Non-pigmented ciliary epithelial cell (primary cell): ENCODE results near the gene MRTFB.

Source experiments
- DNase-seq: peaks from one replicate; pipeline ENCODE4 v3.0.0-alpha.2; 2010; ENCODE audit warnings: low read depth

The MRTFB gene

DNA sequence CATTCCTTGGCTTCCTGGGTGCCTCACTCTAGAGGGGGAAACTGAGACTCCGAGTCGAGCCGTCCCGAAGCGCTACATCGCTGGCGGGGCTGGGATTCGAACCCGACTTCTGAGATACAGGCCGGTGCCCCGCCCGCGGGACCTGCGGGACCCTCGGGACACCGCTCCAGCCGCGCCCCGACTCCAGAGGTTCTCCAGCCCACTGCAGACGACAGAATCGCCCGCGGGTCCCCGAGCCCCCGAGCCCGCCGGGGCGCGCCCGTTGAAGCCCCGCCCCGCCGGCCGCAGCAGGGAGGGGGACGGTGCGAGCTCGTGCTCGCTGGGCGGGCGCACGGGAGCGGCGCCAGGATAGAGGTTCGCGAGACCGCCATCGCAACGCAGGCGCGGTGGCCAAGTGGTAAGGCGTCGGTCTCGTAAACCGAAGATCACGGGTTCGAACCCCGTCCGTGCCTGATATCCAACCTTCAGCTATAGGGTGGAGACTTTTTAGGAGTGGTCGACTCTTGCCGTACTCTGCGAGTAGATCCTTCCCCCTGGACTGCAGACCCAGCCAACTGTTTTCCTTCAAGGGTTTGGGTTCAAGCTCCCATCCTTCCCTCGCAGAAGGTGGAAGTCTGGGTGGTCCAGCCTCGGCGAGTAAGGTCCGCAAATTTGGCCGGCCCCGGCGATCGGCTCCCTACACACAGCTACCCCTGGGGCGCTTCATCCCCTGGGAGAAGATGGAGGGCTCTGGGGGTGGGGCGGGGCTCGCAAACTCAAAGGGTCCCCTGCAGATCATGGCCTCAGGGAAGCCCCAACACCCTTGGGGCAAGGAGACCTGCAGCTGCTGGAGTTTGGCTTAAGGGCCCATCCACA lies 214.6 kb downstream of the MRTFB start:
- peak; percentile 84 for DNase-seq

GRCh38 chr16:14286368-14287230 lies 215.5 kb downstream of the MRTFB start:
- no peak for DNase-seq

DNA sequence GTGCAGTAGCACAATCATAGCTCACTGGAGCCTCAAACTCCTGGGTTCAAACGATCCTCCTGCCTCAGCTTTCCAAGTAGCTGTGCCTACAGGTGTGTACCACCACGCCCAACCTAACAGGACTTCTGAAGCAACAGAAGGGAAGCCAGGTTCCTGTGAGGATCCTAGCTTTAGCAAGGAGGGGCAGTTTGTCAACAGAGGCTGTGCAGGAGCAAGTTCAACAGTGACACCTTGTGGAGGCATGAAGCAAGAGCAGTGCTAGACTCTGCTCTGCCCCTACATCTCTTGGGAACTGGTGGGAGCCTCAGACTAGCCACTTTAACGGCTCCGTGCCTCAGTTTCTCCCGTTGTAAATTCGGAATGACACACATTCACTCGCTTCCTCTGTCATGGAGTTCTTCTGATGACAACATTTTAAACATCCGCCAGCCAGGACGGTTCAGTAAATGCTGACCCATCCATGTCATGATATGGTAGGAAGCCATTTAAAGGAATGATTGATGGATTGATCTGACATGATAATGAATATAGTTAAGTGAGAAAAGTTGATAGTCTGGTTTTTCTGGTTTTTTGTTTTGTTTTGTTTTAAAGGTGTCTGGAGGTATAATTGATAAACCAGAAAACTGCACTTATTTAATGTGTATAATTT lies 218.7 kb downstream of the MRTFB start:
- DNase-seq = no peak

- DNase-seq = no peak
These were observed 220.2 kb downstream of the MRTFB start for GRCh38 chr16:14291286-14291685.

- DNase-seq = no peak
These were observed 221.1 kb downstream of the MRTFB start for GRCh38 chr16:14292051-14292825.

DNA sequence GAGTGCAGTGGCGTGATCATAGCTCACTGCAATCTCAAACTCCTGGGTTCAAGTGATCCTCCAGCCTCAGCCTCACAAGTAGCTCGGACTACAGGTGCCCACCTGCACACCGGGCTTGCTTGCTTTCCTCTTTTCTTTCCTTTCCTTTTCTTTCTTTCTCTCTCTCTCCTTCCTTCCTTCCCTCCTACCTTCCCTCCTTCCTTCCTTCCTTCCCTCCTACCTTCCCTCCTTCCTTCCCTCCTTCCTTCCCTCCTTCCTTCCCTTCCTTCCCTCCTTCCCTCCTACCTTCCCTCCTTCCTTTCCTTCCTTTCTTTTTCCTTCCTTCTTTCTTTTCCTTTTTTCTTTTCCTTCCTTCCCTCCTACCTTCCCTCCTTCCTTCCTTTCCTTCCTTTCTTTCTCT lies 225.5 kb downstream of the MRTFB start:
- DNase-seq = no peak

DNA sequence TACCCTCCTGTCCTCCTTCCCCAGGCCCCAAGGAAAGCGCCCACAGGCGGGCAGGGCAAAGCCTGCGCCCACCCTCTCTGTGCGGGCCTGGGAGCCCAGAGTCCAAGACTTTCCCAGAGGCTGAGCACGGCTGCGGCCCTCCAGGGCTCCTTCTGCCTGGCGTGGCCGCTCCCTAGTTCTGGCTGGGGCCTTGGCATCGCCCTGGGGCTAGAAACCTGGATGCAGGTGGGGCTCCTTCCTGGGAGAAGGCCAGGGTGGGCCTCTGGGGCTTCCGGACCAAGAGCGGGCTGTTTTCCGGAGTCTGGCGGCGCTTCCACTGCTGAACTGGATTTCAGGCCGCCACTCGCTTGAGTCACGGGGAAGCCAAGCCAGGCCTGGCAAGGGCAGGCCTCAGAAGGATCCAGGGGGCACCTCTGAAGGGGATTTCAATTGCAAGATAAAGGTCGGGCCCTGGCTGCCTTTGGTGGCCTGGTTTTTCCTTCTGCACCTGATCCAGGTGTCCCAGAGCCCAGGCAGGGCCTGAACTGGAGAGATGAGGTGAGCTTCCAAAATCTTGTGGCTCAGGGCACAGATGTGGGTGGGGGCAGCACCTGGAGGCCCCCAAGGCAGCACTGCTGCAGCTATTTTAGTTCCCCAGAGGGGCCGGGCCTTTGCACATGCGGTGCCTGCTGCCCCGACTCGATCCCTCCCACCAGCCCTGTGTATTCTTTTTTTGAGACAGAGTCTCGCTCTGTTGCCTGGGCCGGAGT lies 227.4 kb downstream of the MRTFB start:
- no peak for DNase-seq

- DNase-seq = no peak
These were observed 229.6 kb downstream of the MRTFB start for GRCh38 chr16:14300705-14301168.

DNA sequence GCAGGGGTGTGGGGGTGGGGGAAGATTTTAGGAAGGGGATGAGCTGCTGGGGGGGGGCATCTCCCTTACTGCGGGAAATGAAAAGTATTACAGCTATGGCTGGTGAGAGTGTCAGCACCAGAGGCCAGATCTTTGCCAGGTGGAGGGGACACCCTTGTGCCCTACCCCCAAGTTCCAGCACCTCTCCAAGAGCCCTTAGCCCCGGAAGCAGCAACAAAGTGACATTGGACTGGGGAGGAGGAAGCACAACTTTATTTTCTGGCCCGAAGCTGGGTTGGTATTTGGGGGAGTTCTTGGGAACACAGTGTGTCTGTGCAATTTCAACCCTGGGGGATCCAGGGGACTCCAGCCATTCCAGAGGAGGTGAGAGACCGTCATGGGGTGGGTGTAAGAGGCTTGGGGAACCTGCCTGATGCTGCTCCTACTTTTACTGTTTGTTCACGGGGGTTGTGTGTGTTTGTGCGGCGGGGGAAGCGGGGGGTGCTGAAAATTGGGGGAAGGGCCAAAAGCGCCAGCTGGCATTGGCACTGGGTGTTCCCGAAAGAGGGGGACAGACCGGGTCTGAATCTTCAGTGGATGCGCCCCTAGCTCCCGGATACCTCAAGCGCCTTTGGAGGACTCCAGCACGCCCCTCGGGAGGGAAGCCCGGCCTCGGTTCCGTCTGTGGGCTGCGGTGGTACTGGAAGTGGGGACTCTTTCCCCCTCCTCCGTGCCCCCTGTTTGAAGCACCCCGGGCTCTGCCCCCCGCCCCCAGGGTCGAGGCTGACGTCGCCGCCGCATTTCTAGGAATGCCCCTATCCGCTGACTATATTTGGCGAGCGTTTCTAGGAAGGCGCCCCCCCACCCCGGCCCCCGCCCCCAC lies 230.3 kb downstream of the MRTFB start:
- DNase-seq = no peak

DNA sequence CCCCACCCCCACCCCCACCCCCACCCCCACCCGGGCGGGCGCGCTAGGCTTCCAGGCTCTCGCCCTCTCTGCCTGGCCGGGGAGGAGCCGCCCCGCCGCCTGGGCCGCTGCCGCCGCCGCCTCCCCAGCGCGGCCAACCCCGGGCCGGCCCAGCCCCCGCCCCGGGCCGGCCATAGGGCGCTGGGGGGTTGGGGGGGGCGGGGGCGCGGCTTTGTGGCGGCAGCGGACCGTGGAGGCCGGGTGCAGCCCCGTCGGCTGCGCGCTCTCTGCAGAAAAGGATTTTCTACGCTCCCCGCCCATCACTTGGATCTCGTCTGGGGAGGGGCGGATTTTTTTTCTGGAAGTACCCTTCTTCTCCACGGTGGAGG lies 230.9 kb downstream of the MRTFB start:
- no peak for DNase-seq

DNA sequence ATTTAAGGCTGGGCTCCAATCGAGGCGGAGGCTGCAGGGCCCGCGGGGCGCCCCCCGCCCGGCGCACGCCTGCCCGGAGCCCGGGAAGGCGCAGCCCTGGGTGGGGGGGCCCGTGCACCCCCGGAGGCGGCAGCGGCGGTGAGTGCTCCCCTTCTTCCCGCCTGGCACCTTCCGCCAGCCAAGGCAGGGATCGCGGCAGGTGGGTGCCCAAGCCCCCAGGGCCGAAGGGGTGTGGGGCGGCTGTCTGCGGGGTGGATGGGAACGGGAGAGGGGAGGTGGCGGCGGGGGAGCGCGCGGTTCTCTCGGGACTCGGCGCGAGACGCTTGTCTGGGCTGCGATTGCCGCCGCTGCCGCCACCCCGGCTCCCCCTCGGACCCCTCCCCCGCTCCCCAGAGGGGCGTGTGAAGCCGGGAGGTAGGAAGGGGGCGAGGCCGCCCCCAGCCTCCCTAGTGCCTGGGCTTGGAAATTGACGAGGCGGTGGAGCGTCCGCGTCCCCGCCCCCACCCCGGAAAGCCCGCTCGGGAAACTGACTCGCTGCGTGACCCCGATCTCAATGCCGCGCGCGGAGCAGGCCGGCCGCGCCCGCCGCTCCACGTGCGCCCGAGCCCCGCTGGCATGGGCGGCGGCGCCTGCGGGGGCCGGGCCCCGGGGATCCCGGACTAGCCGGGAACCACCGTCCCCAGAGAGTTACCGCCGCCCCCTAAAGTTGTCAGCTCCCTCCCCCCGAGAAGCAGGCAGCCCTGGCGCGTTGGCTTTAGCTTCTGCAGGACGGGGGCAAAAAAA lies 231.5 kb downstream of the MRTFB start:
- no peak for DNase-seq

DNA sequence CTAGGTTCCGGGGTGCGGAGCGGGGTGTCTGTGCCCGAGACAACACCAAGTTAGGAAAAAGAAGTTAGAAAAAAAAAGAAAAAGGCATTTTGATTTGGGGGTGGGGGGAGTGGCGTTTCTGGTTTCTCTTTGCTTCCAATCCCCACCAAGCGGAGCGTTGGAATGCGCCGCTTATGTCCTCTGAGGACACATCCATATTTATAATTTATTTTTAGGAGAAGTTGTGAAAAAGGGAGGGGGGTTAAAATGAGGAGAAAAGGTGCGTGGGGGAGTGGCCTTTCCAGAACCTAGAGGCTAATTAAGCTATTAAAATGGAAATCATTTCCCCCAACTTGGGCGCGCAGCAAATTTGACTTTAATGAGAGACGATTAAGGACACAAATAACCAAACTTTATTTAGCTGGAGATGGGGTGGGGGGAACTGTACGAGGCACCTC lies 232.1 kb downstream of the MRTFB start:
- DNase-seq = no peak

GRCh38 chr16:14303639-14304394 lies 232.7 kb downstream of the MRTFB start:
- DNase-seq = no peak

GRCh38 chr16:14304891-14305460 lies 233.9 kb downstream of the MRTFB start:
- DNase-seq = no peak

GRCh38 chr16:14306485-14307058 lies 235.5 kb downstream of the MRTFB start:
- DNase-seq = no peak

DNA sequence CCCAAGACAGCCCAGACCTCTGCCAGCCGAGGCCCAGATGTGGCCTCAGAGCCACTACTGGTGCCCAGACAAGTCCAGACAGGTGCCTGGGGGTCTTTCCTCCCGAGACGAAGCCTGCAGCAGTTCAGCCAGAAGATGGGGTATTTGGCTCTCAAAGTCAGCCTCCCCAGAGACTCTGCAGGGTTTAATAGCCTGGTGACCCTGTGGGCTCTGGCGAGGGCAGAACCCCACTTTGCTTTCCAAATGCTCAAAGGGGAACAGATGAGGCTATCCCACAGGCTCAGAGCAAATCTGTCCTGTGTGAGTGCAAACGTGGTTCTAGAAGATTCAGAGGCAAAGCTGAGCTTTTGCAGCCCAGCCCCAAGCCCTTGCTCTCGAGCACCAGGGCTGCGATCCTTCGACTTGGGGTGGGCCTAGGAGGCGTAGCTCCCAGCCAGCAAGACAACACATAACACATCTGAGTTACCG lies 236.0 kb downstream of the MRTFB start:
- DNase-seq = no peak

DNA sequence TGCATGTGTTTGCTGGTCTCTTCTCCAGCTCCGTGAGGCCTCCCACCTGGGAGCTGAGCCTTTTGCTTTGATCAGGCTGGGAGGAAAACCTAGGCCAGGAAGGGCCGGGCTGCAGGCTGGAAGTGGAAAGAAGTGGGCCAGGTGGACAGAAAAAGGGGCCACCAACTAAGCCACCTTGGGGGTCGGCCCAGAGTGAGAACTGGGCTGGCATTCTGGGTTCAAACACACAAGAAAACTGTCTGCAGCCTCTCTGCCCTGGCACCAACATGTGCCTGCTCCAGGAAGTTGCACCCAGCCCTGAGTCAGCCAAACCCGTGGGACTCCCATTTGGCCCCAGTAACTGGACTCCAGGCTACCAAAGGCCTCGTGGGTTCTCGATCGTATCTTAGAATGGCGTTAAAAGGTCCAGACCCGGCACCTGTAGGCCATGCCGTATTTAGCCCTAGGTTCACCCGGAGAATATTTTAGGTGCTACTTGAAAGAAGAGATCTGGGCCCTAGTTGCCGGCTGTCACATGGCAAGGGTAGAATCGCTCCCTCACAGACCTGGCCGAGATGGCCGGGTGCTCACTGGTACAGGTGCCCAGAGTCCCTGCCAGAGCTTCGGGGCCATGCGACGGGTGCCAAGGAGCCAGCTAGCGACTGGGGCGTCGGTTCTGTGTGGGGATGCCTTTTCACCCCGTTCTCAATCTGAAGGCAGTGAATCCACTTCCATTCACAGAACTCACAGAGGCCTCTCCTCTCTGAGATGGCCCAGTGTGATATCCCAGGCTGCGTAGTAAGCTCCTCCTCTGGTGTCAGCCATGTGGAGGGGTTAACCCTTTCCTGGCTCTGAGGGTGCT lies 236.6 kb downstream of the MRTFB start:
- DNase-seq = no peak
